Brain microvascular endothelial cell (primary cell): ENCODE data around the gene DMAP1.

Experiments
- DNase-seq: peaks from one replicate; pipeline ENCODE4 v3.0.0-alpha.2; 2020
- H3K27ac ChIP-seq: fragments of 250-450 bp; sonication (Bioruptor Pico); 2 replicates; pipeline ENCODE4 v1.5.1; 2020; ENCODE audit warnings: mild to moderate bottlenecking, moderate library complexity
- H3K27me3 ChIP-seq: fragments of 250-450 bp; sonication (Bioruptor Pico); replicated peaks from 2 replicates; pipeline ENCODE4 v1.5.1; 2020; ENCODE audit warnings: mild to moderate bottlenecking
- H3K36me3 ChIP-seq: fragments of 250-450 bp; sonication (Bioruptor Pico); replicated peaks from 2 replicates; pipeline ENCODE4 v1.5.1; 2020; ENCODE audit warnings: mild to moderate bottlenecking
- H3K4me3 ChIP-seq: 2 replicates; pipeline ENCODE4 v1.5.1; 2011; ENCODE audit warnings: low read depth, mild to moderate bottlenecking, control low read depth, low read length, moderate library complexity
- in situ Hi-C: cut with HindIII; loops from 2 replicates; pipeline ENCODE4 v1.10.0; 2017; ENCODE audit warnings: low sequenced_read_pairs, low pct_ligation_motif_present
- TF ChIP-seq, protein P1 (sequence below): IDR thresholded peaks from 2 replicates; pipeline ENCODE4 v1.5.1; 2011; ENCODE audit warnings: low read depth, mild to moderate bottlenecking, moderate library complexity, low read length, control low read depth, inconsistent platforms; ENCODE audit errors: missing control alignments

The DMAP1 gene

GRCh38 chr1:44233593-44233992 is 20.3 kb downstream of the DMAP1 start:
- Histone ChIP-seq H3K36me3 (no peaks in the 10 kb centered on the region), H3K4me3 (no peak overlapping the region), H3K27me3 (no peaks in the 10 kb centered on the region), H3K27ac (no peak overlapping the region)
- no peak for DNase-seq
- in situ Hi-C loops: no loop called here
- TF ChIP-seq, protein P1, sequence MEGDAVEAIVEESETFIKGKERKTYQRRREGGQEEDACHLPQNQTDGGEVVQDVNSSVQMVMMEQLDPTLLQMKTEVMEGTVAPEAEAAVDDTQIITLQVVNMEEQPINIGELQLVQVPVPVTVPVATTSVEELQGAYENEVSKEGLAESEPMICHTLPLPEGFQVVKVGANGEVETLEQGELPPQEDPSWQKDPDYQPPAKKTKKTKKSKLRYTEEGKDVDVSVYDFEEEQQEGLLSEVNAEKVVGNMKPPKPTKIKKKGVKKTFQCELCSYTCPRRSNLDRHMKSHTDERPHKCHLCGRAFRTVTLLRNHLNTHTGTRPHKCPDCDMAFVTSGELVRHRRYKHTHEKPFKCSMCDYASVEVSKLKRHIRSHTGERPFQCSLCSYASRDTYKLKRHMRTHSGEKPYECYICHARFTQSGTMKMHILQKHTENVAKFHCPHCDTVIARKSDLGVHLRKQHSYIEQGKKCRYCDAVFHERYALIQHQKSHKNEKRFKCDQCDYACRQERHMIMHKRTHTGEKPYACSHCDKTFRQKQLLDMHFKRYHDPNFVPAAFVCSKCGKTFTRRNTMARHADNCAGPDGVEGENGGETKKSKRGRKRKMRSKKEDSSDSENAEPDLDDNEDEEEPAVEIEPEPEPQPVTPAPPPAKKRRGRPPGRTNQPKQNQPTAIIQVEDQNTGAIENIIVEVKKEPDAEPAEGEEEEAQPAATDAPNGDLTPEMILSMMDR: no peak

GRCh38 chr1:44235808-44236207 is 22.5 kb downstream of the DMAP1 start:
- TF ChIP-seq, protein P1: no peak
- H3K27me3 ChIP-seq: no peaks in the 10 kb centered on the region
- no peak overlapping the region for H3K27ac ChIP-seq
- in situ Hi-C loops: no loop called here
- no peaks in the 10 kb centered on the region for H3K36me3 ChIP-seq
- DNase-seq: no peak
- H3K4me3 ChIP-seq: no peak overlapping the region

GRCh38 chr1:44236490-44237272 is 23.4 kb downstream of the DMAP1 start:
- DNase-seq: no peak
- in situ Hi-C loops: no loop called here

DNA sequence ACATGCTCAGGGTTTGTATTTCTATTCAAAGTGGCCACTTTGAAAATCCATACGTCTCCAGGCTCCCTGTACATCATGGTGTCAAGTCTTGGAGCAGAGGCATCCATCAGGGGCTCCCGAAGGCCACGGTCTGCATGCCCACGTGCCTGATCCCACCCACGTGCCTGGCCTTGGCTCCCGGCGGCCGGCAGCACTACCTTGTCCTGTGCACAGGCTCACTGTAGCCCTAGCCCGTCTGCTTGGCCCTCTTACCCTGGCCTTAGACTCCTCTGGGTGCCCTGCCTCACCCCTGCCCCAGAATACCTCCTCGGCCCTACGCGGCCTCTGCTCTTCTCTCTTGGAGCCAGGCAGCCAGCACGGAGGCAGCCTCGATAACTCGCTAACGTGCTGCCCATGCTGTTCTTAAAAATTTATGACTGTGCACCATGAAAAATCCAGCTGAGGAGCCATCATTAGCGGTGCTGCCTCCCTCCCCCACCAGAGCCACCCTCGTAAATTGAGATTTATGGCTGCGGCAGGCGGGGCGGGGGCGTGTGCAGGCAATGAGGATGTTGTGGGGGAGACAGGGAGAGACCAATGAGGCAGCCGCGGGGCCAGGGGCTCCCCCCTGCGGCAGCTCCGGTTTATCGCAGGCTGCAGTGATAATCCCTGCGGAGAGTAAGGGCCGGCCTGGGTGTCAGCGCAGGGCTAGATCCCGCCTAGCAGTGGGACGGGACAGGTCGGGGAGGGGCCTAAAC is 24.6 kb downstream of the DMAP1 start:
- Histone ChIP-seq H3K36me3 (no peaks in the 10 kb centered on the region), H3K27ac (no peak overlapping the region), H3K4me3 (no peak overlapping the region), H3K27me3 (no peaks in the 10 kb centered on the region)
- TF ChIP-seq, protein P1: peak; percentile 82
- in situ Hi-C loops: no loop called here
- DNase-seq: peak; percentile 18

More at GRCh38 chr1:44236490-44237272, 23.4 kb downstream of the DMAP1 start:
- H3K27me3 ChIP-seq: no peaks in the 10 kb centered on the region
- no peaks in the 10 kb centered on the region for H3K36me3 ChIP-seq
- TF ChIP-seq, protein P1: no peak
- no peak overlapping the region for H3K4me3 ChIP-seq
- H3K27ac ChIP-seq: no peak overlapping the region

- Histone ChIP-seq H3K27ac (no peak overlapping the region), H3K27me3 (no peaks in the 10 kb centered on the region), H3K4me3 (no peak overlapping the region), H3K36me3 (no peaks in the 10 kb centered on the region)
- no peak for DNase-seq
- in situ Hi-C loops: no loop called here
- TF ChIP-seq, protein P1: no peak
These were observed 25.4 kb downstream of the DMAP1 start for GRCh38 chr1:44238660-44239059.
